ENCODE data around the gene ECHDC3.

ECHDC3 gene

DNA sequence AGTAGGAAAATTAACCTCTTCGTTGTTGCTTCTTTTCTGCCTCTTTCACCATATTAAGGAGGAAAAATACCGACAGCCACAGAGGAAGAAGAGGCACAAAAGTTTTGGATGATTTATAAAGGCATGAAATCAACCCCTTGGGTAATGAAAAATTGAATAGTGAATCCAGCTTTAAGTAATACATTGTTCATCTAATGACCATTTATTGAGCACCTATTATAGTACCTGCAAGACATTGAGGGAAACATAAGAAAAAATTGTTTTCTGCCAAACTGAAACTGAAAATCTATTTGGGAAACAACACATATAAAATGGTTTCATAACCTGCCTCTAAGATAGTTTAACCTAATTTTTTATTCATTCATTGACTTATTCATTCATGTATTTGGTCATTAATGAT lies 8.2 kb downstream of the ECHDC3 start:
- TF ChIP-seq CTCF (conservative IDR thresholded peaks at IDR 0.05; ENCODE audit: low read depth, low read length): no peak
- no peak for DNase-seq (ENCODE audit: low read depth)
- H3K4me3 ChIP-seq (ENCODE audit: low read length): no peak overlapping the region

DNA sequence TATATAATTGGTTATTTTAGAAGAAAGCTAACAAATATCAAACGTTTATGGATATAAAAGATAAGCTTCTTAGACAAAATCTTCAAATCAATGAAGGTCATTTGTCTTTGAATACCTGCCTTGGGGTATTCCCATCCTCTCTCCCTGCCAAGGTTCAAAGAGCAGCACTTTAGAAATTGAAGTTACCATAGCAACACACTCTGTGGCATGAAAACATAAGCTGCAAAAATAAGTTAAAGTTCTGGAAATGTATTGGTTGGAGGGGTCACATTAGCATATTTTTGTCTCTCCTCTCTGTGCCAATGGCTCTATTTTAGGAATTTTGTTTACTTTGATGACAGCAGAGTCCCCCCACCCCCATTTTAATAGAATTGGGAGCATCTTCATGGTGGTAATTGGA lies 12.0 kb downstream of the ECHDC3 start:
- TF ChIP-seq CTCF (conservative IDR thresholded peaks at IDR 0.05; ENCODE audit: low read depth, low read length): no peak
- no peak for DNase-seq (ENCODE audit: low read depth)
- no peak overlapping the region for H3K4me3 ChIP-seq (ENCODE audit: low read length)

GRCh38 chr10:11754620-11755019 lies 12.4 kb downstream of the ECHDC3 start:
- no peak overlapping the region for H3K4me3 ChIP-seq (ENCODE audit: low read length)
- DNase-seq (ENCODE audit: low read depth): no peak
- TF ChIP-seq CTCF (conservative IDR thresholded peaks at IDR 0.05; ENCODE audit: low read depth, low read length): no peak

DNA sequence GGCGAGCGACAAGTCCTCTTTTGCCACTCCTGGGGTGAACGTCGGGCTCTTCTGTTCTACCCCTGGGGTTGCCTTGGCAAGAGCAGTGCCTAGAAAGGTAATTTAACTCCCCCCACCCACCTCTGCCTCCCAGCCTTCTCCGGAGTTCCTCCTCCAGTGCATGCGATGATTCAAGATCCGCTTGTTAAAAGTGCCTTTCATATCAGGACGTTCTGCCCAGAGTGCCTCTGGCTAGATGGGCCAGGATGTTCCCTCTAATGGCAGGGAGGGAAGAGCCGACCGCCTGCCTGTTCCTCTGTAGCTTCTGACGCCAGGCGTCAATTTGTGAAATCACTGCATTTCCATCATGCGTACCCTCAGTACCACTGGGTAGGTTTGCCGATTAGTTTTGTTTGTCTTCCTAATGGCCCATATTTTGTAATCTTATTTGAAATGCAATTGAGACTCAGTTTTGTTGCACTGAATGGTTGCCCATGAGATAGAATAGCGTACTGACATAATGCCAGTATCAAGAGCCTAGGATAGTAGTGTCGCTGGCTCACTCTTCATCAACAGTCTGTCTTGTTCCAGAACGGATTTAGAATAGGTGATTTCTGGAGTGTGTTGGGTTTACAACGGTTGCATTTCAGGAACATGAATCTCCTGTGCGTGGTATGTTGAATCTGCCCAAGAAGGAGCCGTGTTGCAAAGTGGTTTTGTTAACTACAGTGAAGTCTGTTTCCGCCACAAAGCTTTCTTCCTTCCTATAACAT lies 13.5 kb downstream of the ECHDC3 start:
- no peak for TF ChIP-seq CTCF (conservative IDR thresholded peaks at IDR 0.05; ENCODE audit: low read depth, low read length)
- H3K4me3 ChIP-seq (ENCODE audit: low read length): no peak overlapping the region
- no peak for DNase-seq (ENCODE audit: low read depth)

DNA sequence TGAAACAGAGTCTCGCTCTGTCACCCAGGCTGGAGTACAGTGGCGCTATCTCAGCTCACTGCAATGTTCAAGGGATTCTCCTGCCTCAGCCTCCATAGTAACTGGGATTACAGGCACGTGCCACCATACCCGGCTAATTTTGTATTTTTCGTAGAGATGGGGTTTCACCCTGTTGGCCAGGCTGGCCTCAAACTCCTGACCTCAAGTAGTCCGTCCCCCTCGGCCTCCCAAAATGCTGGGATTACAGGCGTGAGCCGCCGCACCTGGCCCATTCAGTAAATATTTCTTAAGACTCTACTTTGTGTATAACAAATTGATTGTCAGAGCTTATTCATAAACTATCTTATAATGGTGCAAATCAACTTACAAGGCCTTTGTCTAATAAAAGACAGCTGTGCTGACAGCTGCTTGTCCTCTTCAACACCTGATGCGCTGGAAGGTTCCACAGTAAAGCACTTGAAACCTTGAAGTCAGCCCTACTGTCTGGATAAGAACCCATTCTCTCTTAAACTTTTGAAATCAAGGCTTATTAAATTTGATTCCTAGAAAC lies 14.7 kb downstream of the ECHDC3 start:
- DNase-seq (ENCODE audit: low read depth): no peak
- H3K4me3 ChIP-seq (ENCODE audit: low read length): no peak overlapping the region
- TF ChIP-seq CTCF (conservative IDR thresholded peaks at IDR 0.05; ENCODE audit: low read depth, low read length): no peak

GRCh38 chr10:11757454-11757820 lies 15.3 kb downstream of the ECHDC3 start:
- H3K4me3 ChIP-seq (ENCODE audit: low read length): no peak overlapping the region
- DNase-seq (ENCODE audit: low read depth): peak; percentile 97
- no peak for TF ChIP-seq CTCF (conservative IDR thresholded peaks at IDR 0.05; ENCODE audit: low read depth, low read length)

DNA sequence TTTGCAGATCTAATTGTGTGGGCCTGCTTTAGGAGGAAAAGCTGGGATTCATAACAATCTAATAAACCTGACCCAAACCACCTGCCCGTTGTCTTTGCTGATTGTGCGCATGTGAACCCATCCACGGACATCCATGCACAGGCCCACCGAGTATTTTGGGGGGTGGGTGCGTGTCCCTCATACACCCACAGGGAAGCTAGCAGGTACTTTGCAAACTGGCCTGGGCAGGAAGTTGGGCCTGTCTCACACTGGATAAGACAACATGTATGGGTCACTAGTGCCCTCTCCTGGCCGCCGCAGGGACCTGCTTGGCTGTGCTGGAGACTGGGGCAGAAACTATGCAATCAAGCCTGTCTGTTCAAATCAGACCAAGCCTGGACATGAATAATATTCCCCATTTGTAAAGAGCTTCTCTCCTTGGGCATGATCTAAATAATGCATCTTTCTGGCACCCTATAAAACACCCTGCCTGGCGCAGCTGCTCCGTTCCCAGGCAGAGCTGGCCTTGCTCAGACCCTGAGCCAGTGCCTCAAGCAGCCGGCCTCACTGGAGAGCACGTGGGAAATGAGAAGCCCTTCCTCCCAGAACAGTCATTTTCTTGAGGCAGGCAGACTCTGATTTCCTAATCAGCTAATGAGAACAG lies 15.8 kb downstream of the ECHDC3 start:
- DNase-seq (ENCODE audit: low read depth): peak; percentile 59
- no peak overlapping the region for H3K4me3 ChIP-seq (ENCODE audit: low read length)
- TF ChIP-seq CTCF (conservative IDR thresholded peaks at IDR 0.05; ENCODE audit: low read depth, low read length): peak; percentile 95
